ENCODE results near the gene GRB2. TPM values are rescaled to one million over a fixed set of nuclear protein-coding genes. Genes with fewer than 3 reads are reported as not detected.

GRB2 gene
- total RNA-seq, 2 experiments from 2014 or later, result 167 to 179 TPM

DNA sequence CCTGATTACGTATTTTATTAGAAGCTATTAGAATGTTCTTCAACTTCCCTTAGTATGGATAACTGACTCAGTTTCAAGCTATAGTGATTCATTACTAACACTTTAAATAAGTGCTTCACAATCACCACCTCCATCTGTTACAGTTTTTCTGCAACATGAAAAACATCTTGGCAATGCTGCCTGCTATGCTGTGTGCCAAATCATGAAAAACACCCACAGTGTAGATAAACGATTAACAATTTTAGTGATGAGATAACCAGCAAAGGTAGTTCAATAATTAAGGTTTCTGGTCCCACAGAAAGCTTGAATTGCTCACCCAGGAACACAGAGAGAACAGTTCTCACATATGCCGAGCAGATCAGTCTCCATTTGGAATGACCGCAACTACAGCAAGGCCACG, 64.8 kb downstream of the GRB2 start:
- peaks cover 12% of the 10 kb centered on the region for H3K36me3 Mint-ChIP-seq (ENCODE audit: low read depth)
- intact Hi-C loops (cut with micrococcal nuclease), result no loop called here
- TF ChIP-seq CTCF (IDR thresholded peaks at IDR 0.05), result no peak
- ChIA-PET CTCF (interaction anchor here (0.9 to 5.5 kb wide), 8 partner anchors 9 to 413 kb away, joined by 3 to 21 read pairs (median 3); no protein-coding TSS in a partner anchor), POLR2A (interaction anchor here (0.7 to 0.8 kb wide), 2 partner anchors 39 to 293 kb away, joined by 3 read pairs; no protein-coding TSS in a partner anchor)
- H3K4me3 Mint-ChIP-seq, result no peak overlapping the region
- H3K4me1 Mint-ChIP-seq (ENCODE audit: low read depth), result peaks cover 81% of the 10 kb centered on the region
- no peak for ATAC-seq
- peak overlapping the region; percentile 11 for H3K27ac Mint-ChIP-seq
- no peaks in the 10 kb centered on the region for H3K9me3 Mint-ChIP-seq
- no peak for DNase-seq
- H3K27me3 Mint-ChIP-seq, result no peaks in the 10 kb centered on the region

DNA sequence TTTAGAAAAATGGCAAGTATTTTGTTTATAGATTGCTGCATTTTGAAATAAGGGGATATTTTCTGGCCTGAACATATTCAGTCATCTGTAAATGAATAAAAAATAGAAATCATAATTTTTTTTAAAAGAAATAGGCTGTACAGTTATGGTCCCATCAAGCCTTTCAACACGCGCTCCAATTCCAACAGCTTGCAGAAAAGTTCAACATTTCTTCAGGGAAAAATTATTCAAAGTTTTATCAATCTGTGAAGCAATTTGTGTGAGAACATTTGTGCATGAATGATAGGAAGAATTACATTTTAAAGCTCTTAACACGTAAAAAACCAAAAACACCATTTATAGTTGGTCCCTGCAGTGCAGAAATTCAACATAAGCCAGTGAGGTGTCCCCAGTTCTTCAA, 65.5 kb downstream of the GRB2 start:
- ChIA-PET CTCF (interaction anchor here (0.9 to 5.5 kb wide), 6 partner anchors 9 to 414 kb away, joined by 3 to 21 read pairs (median 4); no protein-coding TSS in a partner anchor), POLR2A (no interaction called here)
- no peaks in the 10 kb centered on the region for H3K9me3 Mint-ChIP-seq
- H3K36me3 Mint-ChIP-seq (ENCODE audit: low read depth), result peaks cover 12% of the 10 kb centered on the region
- H3K27ac Mint-ChIP-seq, result peak overlapping the region; percentile 87
- H3K4me1 Mint-ChIP-seq (ENCODE audit: low read depth), result peaks cover 80% of the 10 kb centered on the region
- ATAC-seq (no peak), DNase-seq (no peak)
- intact Hi-C loops (cut with micrococcal nuclease), result no loop called here
- TF ChIP-seq CTCF (IDR thresholded peaks at IDR 0.05), result no peak
- H3K27me3 Mint-ChIP-seq, result no peaks in the 10 kb centered on the region
- H3K4me3 Mint-ChIP-seq, result no peak overlapping the region

- Mint-ChIP-seq H3K27ac (peak overlapping the region; percentile 90), H3K27me3 (no peaks in the 10 kb centered on the region), H3K36me3 (ENCODE audit: low read depth) (peaks cover 14% of the 10 kb centered on the region), H3K9me3 (no peaks in the 10 kb centered on the region), H3K4me3 (peak overlapping the region; percentile 56), H3K4me1 (ENCODE audit: low read depth) (peaks cover 72% of the 10 kb centered on the region)
- POLR2A ChIA-PET, result interaction anchor here (1.1 to 1.7 kb wide), 3 partner anchors 11 to 49 kb away, joined by 3 to 4 read pairs (median 3); partner anchors contain the start of gene SLC25A19
- TF ChIP-seq CTCF (IDR thresholded peaks at IDR 0.05), result no peak
- CTCF ChIA-PET, result interaction anchor here (0.7 to 5.5 kb wide), 7 partner anchors 10 to 74 kb away, joined by 3 to 21 read pairs (median 4); no protein-coding TSS in a partner anchor
- ATAC-seq (peak; percentile 26), DNase-seq (no peak)
- intact Hi-C loops (cut with micrococcal nuclease), result no loop called here
These were observed 67.1 kb downstream of the GRB2 start for GRCh38 chr17:75338335-75338734.

- H3K9me3 Mint-ChIP-seq, result no peaks in the 10 kb centered on the region
- intact Hi-C loops (cut with micrococcal nuclease), result no loop called here
- ATAC-seq, result no peak
- no peak for DNase-seq
- no peak overlapping the region for H3K27ac Mint-ChIP-seq
- no peak for TF ChIP-seq CTCF (IDR thresholded peaks at IDR 0.05)
- H3K27me3 Mint-ChIP-seq, result no peaks in the 10 kb centered on the region
- no peak overlapping the region for H3K4me3 Mint-ChIP-seq
- peaks cover 70% of the 10 kb centered on the region for H3K4me1 Mint-ChIP-seq (ENCODE audit: low read depth)
- CTCF ChIA-PET, result interaction anchor here (1.0 to 5.5 kb wide), 11 partner anchors 9 to 77 kb away, joined by 3 to 21 read pairs (median 5); partner anchors contain the start of gene GRB2
- POLR2A ChIA-PET, result no interaction called here
- H3K36me3 Mint-ChIP-seq (ENCODE audit: low read depth), result peaks cover 24% of the 10 kb centered on the region
These were observed 70.2 kb downstream of the GRB2 start for GRCh38 chr17:75335315-75335714.

- TF ChIP-seq CTCF (IDR thresholded peaks at IDR 0.05), result no peak
- intact Hi-C loops (cut with micrococcal nuclease), result no loop called here
- Mint-ChIP-seq H3K27ac (no peak overlapping the region), H3K9me3 (no peaks in the 10 kb centered on the region), H3K4me3 (no peak overlapping the region), H3K27me3 (no peaks in the 10 kb centered on the region), H3K4me1 (ENCODE audit: low read depth) (peaks cover 65% of the 10 kb centered on the region), H3K36me3 (ENCODE audit: low read depth) (peaks cover 21% of the 10 kb centered on the region)
- ChIA-PET CTCF (interaction anchor here (1.0 to 2.1 kb wide), 3 partner anchors 11 to 27 kb away, joined by 3 to 7 read pairs (median 7); no protein-coding TSS in a partner anchor), POLR2A (no interaction called here)
- DNase-seq (no peak), ATAC-seq (no peak)
These were observed 70.8 kb downstream of the GRB2 start for GRCh38 chr17:75334723-75335122.
